ENCODE measurements around the gene IL20RA. TPM values are rescaled to one million over a fixed set of nuclear protein-coding genes. Genes with fewer than 3 reads are reported as not detected.
A peak's percentile ranks its signal among the peaks of the same experiment; 100 is the strongest.
"Not testable (repeated sequence)": the region's sequence is repeated elsewhere in the genome, so short reads cannot be mapped to it uniquely, and the experiment has no call there.

The IL20RA gene
- total and polyA plus RNA-seq, 3 experiments from 2014 or later: not detected

DNA sequence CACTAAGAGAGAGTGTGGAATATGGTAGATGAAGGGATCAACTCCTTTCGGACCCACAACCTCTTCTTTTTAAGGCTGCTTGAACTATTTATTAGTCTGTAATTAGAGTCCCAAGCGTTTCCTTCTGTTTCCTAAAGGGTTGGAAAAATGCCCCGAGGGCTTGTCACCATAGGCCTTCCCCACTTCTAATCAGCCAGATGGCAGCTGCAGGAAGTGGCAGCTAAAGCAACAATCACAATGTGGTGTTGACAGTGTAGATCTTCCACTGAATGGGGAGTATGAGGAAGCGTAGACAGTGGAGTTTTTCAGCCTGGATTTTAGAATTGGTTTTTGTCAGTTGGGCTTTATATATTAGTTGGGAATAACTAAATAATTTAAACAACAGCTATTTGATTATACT lies 82.1 kb downstream of the IL20RA start:
- POLR2A ChIA-PET: no interaction called here
- Mint-ChIP-seq H3K27ac (no peak overlapping the region), H3K9me3 (no peaks in the 10 kb centered on the region), H3K27me3 (peaks cover 12 to 51% of the 10 kb centered on the region in 2 donors), H3K36me3 (no peaks in the 10 kb centered on the region), H3K4me3 (no peak overlapping the region), H3K4me1 (peaks cover 0 to 2% (median 1%) of the 10 kb centered on the region in 3 donors)
- CTCF ChIA-PET: no interaction called here
- Histone ChIP-seq H3K27ac (ENCODE audit: low read depth, low read length) (no peak overlapping the region), H3K9me3 (ENCODE audit: low read length) (no peaks in the 10 kb centered on the region), H3K4me1 (ENCODE audit: insufficient read depth, low read length) (no peaks in the 10 kb centered on the region), H3K36me3 (ENCODE audit: insufficient read depth, low read length) (no peaks in the 10 kb centered on the region), H3K4me3 (ENCODE audit: low read length) (no peak overlapping the region), H3K27me3 (ENCODE audit: insufficient read depth, low read length, poor library complexity, severe bottlenecking) (peaks cover 5% of the 10 kb centered on the region)
- no peak for DNase-seq

DNA sequence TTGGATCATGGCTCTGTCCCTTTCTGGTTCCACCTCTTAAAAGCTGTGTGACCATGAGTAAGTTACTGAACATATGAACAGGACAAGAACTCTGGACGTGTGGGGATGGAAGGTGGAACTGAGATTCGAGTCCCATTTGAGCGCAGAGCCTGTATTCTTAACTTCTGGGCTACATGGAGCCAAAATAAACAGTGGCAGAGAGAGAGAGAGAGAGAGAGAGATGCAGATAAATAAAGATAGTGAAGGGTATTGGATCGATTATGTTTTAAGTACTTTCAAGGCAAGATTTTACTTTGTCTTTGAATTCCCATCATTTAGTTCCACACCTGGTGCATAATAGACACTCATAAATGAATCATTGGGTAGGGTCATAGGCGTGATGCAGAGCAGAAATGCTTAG lies 82.9 kb downstream of the IL20RA start:
- DNase-seq: no peak
- Histone ChIP-seq H3K4me3 (ENCODE audit: low read length) (no peak overlapping the region), H3K36me3 (ENCODE audit: insufficient read depth, low read length) (no peaks in the 10 kb centered on the region), H3K9me3 (ENCODE audit: low read length) (no peaks in the 10 kb centered on the region), H3K27ac (ENCODE audit: low read depth, low read length) (no peak overlapping the region), H3K4me1 (ENCODE audit: insufficient read depth, low read length) (no peaks in the 10 kb centered on the region), H3K27me3 (ENCODE audit: insufficient read depth, low read length, poor library complexity, severe bottlenecking) (no peaks in the 10 kb centered on the region)
- no peak overlapping the region for H3K4me3 Mint-ChIP-seq
- ChIA-PET CTCF (interaction anchor here (1.8 kb wide), 1 partner anchor 9 kb away, joined by 5 read pairs; no protein-coding TSS in a partner anchor), POLR2A (no interaction called here)
- no peaks in the 10 kb centered on the region for H3K36me3 Mint-ChIP-seq
- no peak overlapping the region for H3K27ac Mint-ChIP-seq
- H3K4me1 Mint-ChIP-seq: peaks cover 0 to 4% (median 3%) of the 10 kb centered on the region in 3 donors
- peaks cover 8 to 46% of the 10 kb centered on the region in 2 donors for H3K27me3 Mint-ChIP-seq
- H3K9me3 Mint-ChIP-seq: no peaks in the 10 kb centered on the region

DNA sequence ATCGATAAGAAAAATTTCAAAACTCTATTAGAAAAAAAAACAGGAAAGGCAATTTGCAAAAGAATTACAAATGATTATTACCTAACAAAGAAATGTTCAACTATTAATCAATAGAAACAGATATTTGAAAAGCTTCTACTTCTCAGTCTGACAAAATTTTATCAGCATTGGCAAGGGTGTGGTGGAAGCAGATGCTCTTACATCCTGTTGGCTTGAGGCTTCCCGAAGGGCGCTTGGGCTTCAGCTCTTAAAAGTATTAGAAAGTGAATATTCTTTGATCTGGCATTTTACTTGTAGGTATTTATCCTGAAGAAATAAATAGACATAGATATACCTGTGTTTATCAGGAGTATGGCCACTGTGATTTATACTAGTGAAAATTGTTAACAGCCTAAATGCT lies 84.0 kb downstream of the IL20RA start:
- Mint-ChIP-seq H3K9me3 (no peaks in the 10 kb centered on the region), H3K27ac (no peak overlapping the region), H3K27me3 (peaks cover 9 to 37% of the 10 kb centered on the region in 2 donors), H3K4me3 (no peak overlapping the region), H3K4me1 (peaks cover 0 to 5% (median 3%) of the 10 kb centered on the region in 3 donors), H3K36me3 (no peaks in the 10 kb centered on the region)
- ChIA-PET POLR2A (no interaction called here), CTCF (interaction anchor here (0.7 to 1.8 kb wide), 2 partner anchors 10 to 681 kb away, joined by 3 to 5 read pairs; no protein-coding TSS in a partner anchor)
- H3K4me1 ChIP-seq (ENCODE audit: insufficient read depth, low read length): no peaks in the 10 kb centered on the region
- no peak overlapping the region for H3K4me3 ChIP-seq (ENCODE audit: low read length)
- no peak overlapping the region for H3K27ac ChIP-seq (ENCODE audit: low read depth, low read length)
- no peaks in the 10 kb centered on the region for H3K9me3 ChIP-seq (ENCODE audit: low read length)
- H3K27me3 ChIP-seq (ENCODE audit: insufficient read depth, low read length, poor library complexity, severe bottlenecking): no peaks in the 10 kb centered on the region
- H3K36me3 ChIP-seq (ENCODE audit: insufficient read depth, low read length): no peaks in the 10 kb centered on the region
- no peak for DNase-seq

DNA sequence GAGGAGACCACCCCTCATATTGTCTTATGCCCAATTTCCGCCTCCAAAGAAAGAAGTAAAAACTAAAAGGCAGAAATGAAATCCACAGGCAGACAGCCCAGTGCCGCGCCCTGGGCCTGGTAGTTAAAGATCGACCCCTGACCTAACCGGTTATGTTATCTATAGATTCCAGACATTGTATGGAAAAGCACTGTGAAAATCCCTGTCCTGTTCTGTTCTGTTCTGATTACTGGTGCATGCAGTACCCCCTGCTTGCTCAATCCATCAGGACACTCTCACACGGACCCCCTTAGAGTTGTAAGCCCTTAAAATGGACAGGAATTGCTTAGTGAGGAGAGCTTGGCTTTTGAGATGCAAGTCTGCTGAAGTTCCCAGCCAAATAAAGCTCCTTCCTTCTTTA lies 84.8 kb downstream of the IL20RA start:
- H3K9me3 ChIP-seq (ENCODE audit: low read length); DNase-seq; H3K4me3 Mint-ChIP-seq; H3K4me3 ChIP-seq (ENCODE audit: low read length); H3K4me1 Mint-ChIP-seq; H3K36me3 Mint-ChIP-seq; H3K36me3 ChIP-seq (ENCODE audit: insufficient read depth, low read length); POLR2A ChIA-PET; H3K27me3 ChIP-seq (ENCODE audit: insufficient read depth, low read length, poor library complexity, severe bottlenecking); H3K4me1 ChIP-seq (ENCODE audit: insufficient read depth, low read length); CTCF ChIA-PET; H3K27ac Mint-ChIP-seq; H3K9me3 Mint-ChIP-seq; H3K27ac ChIP-seq (ENCODE audit: low read depth, low read length): not testable (repeated sequence)
- peaks cover 9 to 41% of the 10 kb centered on the region in 2 donors for H3K27me3 Mint-ChIP-seq

DNA sequence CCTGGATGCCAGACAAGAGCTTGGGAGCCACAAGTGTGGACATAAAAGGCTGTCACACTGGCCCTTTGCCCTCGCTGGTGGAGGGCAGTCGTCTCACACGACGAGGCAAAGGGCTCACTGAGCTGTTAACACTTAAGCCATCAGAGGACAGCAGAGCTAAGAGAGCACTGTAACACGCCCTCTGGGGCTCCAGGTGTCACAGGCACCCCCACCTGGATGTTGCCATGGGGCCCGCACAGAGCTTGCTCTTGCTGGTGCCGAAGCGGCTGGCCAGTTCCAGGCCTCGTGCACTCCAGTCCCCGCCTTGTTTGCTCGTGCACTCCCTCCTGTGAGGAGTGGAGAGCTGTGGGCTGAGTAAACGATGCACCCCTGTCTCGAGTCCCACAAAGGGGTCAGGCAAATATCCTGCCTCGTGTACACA lies 85.3 kb downstream of the IL20RA start:
- H3K27me3 ChIP-seq (ENCODE audit: insufficient read depth, low read length, poor library complexity, severe bottlenecking): no peaks in the 10 kb centered on the region
- H3K27ac Mint-ChIP-seq: no peak overlapping the region
- H3K4me1 ChIP-seq (ENCODE audit: insufficient read depth, low read length): no peaks in the 10 kb centered on the region
- DNase-seq: no peak
- peaks cover 0 to 5% (median 3%) of the 10 kb centered on the region in 3 donors for H3K4me1 Mint-ChIP-seq
- H3K27ac ChIP-seq (ENCODE audit: low read depth, low read length): no peak overlapping the region
- ChIA-PET CTCF (no interaction called here), POLR2A (no interaction called here)
- H3K36me3 ChIP-seq (ENCODE audit: insufficient read depth, low read length): no peaks in the 10 kb centered on the region
- no peak overlapping the region for H3K4me3 ChIP-seq (ENCODE audit: low read length)
- H3K36me3 Mint-ChIP-seq: no peaks in the 10 kb centered on the region
- peaks cover 12 to 41% of the 10 kb centered on the region in 2 donors for H3K27me3 Mint-ChIP-seq
- H3K4me3 Mint-ChIP-seq: no peak overlapping the region
- H3K9me3 ChIP-seq (ENCODE audit: low read length): no peaks in the 10 kb centered on the region
- H3K9me3 Mint-ChIP-seq: no peaks in the 10 kb centered on the region

DNA sequence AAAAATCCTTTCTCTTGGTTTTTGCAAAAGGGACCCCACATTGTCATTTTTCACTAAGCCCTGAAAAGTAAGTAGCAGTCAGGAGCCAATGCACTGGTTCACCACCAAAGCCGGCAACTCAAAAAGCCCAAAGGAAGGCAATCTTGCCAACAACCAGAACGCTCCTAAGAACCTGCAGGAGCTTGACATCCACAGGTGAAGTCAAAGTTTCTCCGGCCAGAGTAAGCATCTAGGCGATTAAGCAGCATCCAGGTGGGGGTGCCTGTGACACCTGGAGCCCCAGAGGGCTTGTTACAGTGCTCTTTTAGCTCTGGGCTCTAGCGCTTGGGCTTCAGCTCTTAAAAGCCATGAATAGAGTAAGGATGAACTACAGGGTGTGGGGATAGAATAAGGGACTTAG lies 86.6 kb downstream of the IL20RA start:
- Histone ChIP-seq H3K36me3 (ENCODE audit: insufficient read depth, low read length) (no peaks in the 10 kb centered on the region), H3K27ac (ENCODE audit: low read depth, low read length) (no peak overlapping the region), H3K27me3 (ENCODE audit: insufficient read depth, low read length, poor library complexity, severe bottlenecking) (no peaks in the 10 kb centered on the region), H3K4me1 (ENCODE audit: insufficient read depth, low read length) (no peaks in the 10 kb centered on the region), H3K9me3 (ENCODE audit: low read length) (no peaks in the 10 kb centered on the region), H3K4me3 (ENCODE audit: low read length) (no peak overlapping the region)
- Mint-ChIP-seq H3K4me1 (peaks cover 0 to 5% (median 3%) of the 10 kb centered on the region in 3 donors), H3K27me3 (peaks cover 12 to 43% of the 10 kb centered on the region in 2 donors), H3K4me3 (no peak overlapping the region), H3K27ac (no peak overlapping the region), H3K9me3 (no peaks in the 10 kb centered on the region), H3K36me3 (no peaks in the 10 kb centered on the region)
- ChIA-PET POLR2A (no interaction called here), CTCF (no interaction called here)
- no peak for DNase-seq

DNA sequence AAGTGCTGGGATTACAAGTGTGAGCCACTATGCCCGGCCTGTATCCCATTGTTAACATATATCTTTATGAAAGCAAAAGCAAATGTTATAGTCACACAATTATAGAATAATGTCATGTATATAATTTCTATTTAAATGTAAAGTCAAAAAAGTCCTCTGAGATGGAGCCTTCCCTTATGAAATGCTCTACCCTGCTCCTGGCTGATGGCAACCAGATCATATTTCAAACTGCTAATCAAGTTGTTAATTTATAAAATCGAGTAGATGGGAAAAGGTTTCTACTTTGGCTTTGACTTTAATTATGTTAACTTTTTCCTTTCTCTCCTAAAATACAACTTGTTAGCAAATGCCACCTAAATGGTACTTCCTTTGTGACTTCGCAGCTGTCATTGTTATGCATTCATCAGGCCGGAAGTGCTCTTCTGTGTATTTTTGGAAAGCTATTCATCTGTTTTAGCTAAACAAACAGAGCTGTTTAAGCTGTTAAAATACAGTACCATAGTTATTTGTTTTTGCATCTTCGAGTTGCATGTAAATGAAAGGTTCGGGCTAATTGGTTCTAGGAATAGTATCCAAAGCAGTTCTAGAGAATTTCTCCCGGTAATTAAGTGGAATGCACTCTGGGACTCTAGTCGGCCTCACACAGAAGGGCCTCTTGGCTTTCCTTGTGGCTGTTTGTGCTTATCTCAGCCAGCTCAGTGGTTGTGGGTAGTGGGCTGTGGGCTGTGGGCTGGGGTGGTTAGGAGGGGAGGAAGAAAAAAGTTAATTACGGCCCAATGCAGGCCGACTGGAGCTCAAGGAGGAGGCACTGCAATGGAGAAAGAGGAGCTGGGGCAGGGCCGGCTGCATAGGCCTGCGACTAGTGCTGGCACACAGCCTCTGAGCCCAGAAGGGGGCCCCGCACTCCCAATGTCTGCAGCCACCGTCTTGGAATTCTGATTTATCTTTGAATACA lies 87.9 kb downstream of the IL20RA start:
- Histone ChIP-seq H3K27ac (ENCODE audit: low read depth, low read length) (no peak overlapping the region), H3K36me3 (ENCODE audit: insufficient read depth, low read length) (no peaks in the 10 kb centered on the region), H3K4me3 (ENCODE audit: low read length) (no peak overlapping the region), H3K27me3 (ENCODE audit: insufficient read depth, low read length, poor library complexity, severe bottlenecking) (no peaks in the 10 kb centered on the region), H3K4me1 (ENCODE audit: insufficient read depth, low read length) (no peaks in the 10 kb centered on the region), H3K9me3 (ENCODE audit: low read length) (no peaks in the 10 kb centered on the region)
- POLR2A ChIA-PET: no interaction called here
- DNase-seq: no peak
- no peak overlapping the region for H3K27ac Mint-ChIP-seq
- H3K9me3 Mint-ChIP-seq: no peaks in the 10 kb centered on the region
- peak overlapping the region in 1 of 7 donors; percentile 69 for H3K4me3 Mint-ChIP-seq
- no peaks in the 10 kb centered on the region for H3K36me3 Mint-ChIP-seq
- CTCF ChIA-PET: interaction anchor here (0.5 kb wide), 1 partner anchor 85 kb away, joined by 3 read pairs; no protein-coding TSS in a partner anchor
- peaks cover 0 to 5% (median 3%) of the 10 kb centered on the region in 3 donors for H3K4me1 Mint-ChIP-seq
- H3K27me3 Mint-ChIP-seq: peaks cover 14 to 44% of the 10 kb centered on the region in 2 donors

DNA sequence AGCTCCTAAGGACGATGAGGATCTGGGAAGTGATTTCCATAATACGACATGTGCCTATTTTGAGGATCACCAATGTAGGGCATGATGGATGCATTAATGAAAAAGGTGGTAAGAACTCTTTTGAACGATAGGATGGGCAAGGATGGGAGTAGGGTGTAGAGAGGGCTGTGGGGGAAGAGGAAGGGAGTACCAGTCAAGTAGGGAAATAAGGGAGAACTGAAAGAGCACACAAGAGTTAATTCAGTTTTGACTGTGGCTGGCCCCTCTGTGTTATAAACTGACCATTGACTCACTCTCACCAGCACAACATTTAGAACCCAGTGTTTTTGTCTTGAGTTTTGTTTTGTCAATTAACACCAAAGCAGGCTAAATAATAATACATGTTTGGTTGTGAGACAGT lies 89.6 kb downstream of the IL20RA start:
- no peaks in the 10 kb centered on the region for H3K36me3 ChIP-seq (ENCODE audit: insufficient read depth, low read length)
- H3K27ac ChIP-seq (ENCODE audit: low read depth, low read length): no peak overlapping the region
- no peaks in the 10 kb centered on the region for H3K9me3 ChIP-seq (ENCODE audit: low read length)
- Mint-ChIP-seq H3K27ac (peak overlapping the region in 1 of 8 donors; percentile 16), H3K4me1 (peaks cover 0 to 5% (median 3%) of the 10 kb centered on the region in 3 donors), H3K36me3 (no peaks in the 10 kb centered on the region), H3K27me3 (peaks cover 15 to 39% of the 10 kb centered on the region in 2 donors), H3K4me3 (no peak overlapping the region), H3K9me3 (no peaks in the 10 kb centered on the region)
- ChIA-PET POLR2A (no interaction called here), CTCF (interaction anchor here (1.6 kb wide), 1 partner anchor 14 kb away, joined by 3 read pairs; no protein-coding TSS in a partner anchor)
- no peak for DNase-seq
- H3K4me3 ChIP-seq (ENCODE audit: low read length): no peak overlapping the region
- H3K27me3 ChIP-seq (ENCODE audit: insufficient read depth, low read length, poor library complexity, severe bottlenecking): no peaks in the 10 kb centered on the region
- no peaks in the 10 kb centered on the region for H3K4me1 ChIP-seq (ENCODE audit: insufficient read depth, low read length)
